ENCODE data around the gene ARAP2.

Gene ARAP2

DNA sequence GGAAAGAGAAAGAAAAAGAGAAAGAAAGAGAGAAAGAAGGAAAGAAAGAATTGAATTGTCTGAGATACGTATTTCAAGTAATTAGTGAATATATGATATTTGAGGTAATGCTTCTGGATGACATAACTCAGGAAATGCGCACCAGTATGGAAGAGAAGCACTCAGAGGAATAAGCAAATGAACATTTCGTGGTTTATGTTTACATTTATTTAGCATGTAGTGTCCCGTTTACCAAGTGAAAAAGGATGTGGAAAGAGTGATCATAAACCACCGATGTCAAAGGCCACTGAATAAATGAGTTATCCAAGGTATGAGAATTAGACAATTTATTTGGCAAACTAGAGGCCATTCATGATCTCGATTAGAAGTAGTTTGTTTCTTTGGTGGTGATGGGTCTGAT, 200.4 kb downstream of the ARAP2 start:
- H3K4me3 ChIP-seq (ENCODE audit: control insufficient read depth, low read depth, low read length) = no peak overlapping the region
- no peak for DNase-seq (ENCODE audit: low read depth)
- TF ChIP-seq CTCF (IDR thresholded peaks at IDR 0.05; ENCODE audit: control insufficient read depth, insufficient read depth, low read depth, low read length, missing control alignments) = no peak

DNA sequence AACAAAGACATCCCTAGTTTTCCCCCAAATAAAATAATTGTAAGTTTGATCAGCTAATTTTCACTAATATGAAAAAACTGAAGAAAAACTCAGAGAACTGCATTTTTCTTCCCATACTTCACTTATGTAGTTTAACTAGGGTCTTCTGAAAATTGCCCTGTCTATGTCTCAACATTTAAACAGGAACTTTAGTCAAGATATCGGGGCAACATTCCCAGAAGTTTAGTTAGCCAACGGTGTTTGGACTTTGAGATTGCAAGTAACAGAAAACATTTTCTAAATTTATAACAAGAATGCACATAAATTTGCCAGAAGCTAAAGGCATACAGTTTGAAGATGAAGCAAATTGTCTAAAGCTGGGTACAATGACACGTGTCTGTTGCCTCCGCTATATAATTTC, 201.1 kb downstream of the ARAP2 start:
- no peak for DNase-seq (ENCODE audit: low read depth)
- no peak for TF ChIP-seq CTCF (IDR thresholded peaks at IDR 0.05; ENCODE audit: control insufficient read depth, insufficient read depth, low read depth, low read length, missing control alignments)
- no peak overlapping the region for H3K4me3 ChIP-seq (ENCODE audit: control insufficient read depth, low read depth, low read length)

GRCh38 chr4:36042122-36042970, 202.0 kb downstream of the ARAP2 start:
- no peak for DNase-seq (ENCODE audit: low read depth)
- no peak for TF ChIP-seq CTCF (IDR thresholded peaks at IDR 0.05; ENCODE audit: control insufficient read depth, insufficient read depth, low read depth, low read length, missing control alignments)
- no peak overlapping the region for H3K4me3 ChIP-seq (ENCODE audit: control insufficient read depth, low read depth, low read length)

DNA sequence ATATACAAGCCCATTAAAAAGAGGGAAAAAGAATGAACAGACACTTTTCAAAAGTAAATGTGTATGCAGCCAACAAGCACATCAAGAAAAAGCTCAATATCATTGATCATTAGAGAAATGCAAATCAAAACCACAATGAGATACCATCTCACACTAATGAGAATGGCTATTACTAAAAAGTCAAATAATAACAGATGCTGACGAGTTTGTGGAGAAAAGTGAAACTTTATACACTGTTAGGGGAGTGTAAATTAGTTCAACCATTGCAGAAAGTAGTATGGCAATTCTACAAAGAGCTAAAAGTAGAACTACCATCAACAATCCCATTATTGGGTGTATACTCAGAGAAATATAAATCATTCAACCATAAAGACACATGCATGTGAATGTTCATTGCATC, 203.0 kb downstream of the ARAP2 start:
- DNase-seq (ENCODE audit: low read depth) = no peak
- H3K4me3 ChIP-seq (ENCODE audit: control insufficient read depth, low read depth, low read length) = no peak overlapping the region
- TF ChIP-seq CTCF (IDR thresholded peaks at IDR 0.05; ENCODE audit: control insufficient read depth, insufficient read depth, low read depth, low read length, missing control alignments) = no peak

DNA sequence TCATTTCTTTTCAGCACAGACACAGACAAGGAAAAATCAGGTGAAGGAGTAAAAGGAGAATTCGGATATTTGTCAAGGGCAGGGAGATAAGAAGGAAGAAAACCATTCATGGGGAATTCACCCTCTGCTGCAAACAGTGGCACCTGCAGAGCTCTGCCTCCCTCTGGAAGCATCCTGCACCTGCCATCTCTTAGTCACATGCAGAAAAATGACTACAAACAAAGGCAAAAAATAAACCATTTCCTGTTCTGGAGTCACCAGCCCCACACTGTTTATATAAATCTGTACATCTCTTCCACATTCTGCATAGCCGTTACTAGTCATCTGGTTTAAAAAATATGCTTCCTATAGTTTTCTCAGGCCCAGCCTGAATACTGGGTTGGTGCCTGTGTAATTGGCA, 205.3 kb downstream of the ARAP2 start:
- DNase-seq (ENCODE audit: low read depth) = no peak
- TF ChIP-seq CTCF (IDR thresholded peaks at IDR 0.05; ENCODE audit: control insufficient read depth, insufficient read depth, low read depth, low read length, missing control alignments) = no peak
- no peak overlapping the region for H3K4me3 ChIP-seq (ENCODE audit: control insufficient read depth, low read depth, low read length)

DNA sequence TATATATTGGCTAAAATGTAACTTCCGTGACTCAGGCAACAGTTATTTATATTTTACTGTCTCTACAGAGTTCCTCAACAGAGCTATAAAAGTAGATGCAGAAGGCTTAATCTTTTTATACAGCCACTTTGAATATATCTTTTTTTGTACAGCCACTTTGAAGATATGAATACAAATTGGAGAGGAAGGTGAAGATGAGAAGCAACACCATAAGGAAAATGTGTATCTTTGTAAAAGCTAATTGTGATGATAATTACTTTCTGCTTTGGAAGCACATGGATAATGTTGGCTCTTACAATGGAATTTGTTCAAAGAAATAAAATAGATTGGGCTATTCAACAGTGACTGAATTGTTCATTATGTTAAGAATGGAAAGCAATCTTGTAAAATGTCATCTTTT, 205.8 kb downstream of the ARAP2 start:
- DNase-seq (ENCODE audit: low read depth) = no peak
- no peak for TF ChIP-seq CTCF (IDR thresholded peaks at IDR 0.05; ENCODE audit: control insufficient read depth, insufficient read depth, low read depth, low read length, missing control alignments)
- H3K4me3 ChIP-seq (ENCODE audit: control insufficient read depth, low read depth, low read length) = no peak overlapping the region
